GM21717 (cell line): Measurements from ENCODE around the gene GLT1D1.

Experiments used
- ATAC-seq: cut with Tn5 transposase; IDR thresholded peaks from one replicate; pipeline ENCODE4 v1.9.1; 2021; ENCODE audit warnings: mild to moderate bottlenecking, moderate library complexity; ENCODE audit not compliant: unreplicated experiment

The GLT1D1 gene

DNA sequence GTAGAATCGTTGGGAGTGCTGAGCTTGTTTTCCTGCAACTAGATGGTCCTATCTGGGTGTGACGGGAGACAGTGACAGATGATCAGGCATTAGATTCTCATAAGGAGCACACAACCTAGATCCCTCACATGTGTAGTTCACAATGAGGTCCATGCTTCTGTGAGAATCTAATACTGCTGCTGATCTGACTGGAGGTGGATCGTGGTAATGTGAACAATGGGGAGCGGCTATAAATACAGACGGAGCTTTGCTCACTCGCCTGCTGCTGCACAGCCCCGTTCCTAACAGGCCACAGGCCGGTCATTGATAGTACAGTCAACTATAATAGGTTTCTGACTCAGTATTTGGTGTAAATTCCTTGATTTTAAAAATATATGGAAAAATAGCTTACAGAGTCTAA is 138.8 kb downstream of the GLT1D1 start:
- ATAC-seq: no peak

DNA sequence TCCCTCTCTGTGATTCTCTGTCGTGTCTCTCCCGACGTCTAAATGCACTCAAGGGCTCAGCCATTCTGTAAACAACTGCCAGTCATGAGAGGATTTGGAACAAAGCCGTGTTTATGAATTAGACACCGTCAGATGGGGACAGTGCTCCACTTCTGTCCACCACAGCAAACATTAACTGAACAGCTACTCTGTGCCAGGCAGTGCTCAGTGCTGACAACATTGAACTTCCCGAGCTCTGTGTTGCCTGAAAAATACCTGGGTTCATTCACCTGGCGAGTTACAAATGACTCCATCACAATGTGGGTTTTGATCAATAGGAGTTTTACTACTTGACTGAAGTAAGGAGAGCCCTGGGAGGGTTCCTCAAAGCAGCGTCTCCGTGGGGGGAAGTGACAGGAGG is 139.3 kb downstream of the GLT1D1 start:
- no peak for ATAC-seq

DNA sequence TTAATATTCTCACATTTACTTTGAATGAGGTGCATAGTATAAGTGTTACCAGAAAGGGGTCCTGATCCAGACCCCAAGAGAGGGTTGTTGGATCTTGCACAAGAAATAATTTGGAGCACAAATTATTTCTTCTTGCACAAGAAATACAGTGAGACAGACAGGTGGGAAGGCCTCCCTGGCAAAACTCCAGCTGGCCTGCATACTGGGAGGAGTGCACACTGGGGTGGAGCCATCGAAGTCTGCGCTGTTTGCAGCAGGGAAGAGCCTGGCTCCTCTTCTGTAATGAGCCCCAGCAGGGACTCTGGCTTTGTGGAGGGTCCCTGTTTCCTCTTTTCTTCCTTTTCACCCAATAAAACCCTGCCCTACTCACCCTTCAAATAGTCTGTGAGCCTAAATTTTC is 141.6 kb downstream of the GLT1D1 start:
- ATAC-seq: no peak

DNA sequence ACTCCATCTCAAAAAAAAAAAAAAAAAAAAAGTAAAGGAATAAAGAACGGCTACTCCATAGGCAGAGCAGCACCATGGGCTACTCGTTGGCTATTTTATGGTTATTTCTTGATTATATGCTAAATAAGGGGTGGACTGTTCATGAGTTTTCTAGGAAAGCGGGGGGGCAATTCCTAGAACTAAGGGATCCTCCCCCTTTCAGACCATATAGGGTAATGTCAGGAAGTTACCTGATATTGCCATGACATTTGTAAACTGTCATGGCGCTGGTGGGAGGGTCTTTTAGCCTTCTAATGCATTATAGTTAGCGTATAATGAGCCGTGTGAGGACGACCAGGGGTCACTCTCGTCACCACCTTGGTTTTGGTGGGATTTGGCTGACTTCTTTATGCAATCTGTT is 142.3 kb downstream of the GLT1D1 start:
- no peak for ATAC-seq

DNA sequence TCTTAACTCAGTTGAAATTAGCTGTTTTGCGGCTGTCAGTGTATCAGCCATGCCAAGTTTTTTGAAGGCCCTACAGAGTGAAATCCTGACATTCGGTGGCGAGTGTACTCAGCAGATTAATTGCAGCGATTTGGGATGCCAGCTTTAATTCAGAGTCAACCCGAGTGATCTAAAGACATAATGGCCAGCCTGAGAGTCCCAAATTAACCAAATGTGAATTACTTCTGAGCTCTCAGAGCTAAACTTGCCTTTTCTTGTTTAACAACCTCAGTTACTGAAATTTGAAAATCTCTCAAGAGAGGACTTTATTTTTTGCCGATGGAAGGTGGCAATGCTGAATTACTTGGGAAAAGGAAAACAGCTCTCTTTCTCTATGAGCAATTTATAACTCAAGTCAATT is 148.5 kb downstream of the GLT1D1 start:
- ATAC-seq: no peak

DNA sequence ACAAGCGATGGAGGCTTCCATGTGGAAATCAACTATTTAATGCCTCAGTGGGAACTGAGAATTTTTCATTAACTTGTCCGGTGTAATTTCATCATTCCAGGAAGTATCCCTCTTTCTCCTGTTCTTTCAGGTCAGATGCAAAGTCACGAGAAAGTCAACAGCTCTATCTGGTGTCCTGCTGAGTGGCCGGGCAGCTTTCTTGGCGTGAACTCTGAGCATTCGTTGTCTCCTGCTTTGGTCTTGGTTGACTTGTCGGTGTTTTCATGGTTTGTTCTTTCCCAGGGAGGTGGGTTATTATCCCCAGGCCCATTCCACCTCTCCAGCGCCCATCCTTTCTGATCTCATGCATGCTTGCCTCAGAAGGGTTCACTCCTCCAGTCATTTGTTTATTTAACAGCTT is 149.1 kb downstream of the GLT1D1 start:
- no peak for ATAC-seq

DNA sequence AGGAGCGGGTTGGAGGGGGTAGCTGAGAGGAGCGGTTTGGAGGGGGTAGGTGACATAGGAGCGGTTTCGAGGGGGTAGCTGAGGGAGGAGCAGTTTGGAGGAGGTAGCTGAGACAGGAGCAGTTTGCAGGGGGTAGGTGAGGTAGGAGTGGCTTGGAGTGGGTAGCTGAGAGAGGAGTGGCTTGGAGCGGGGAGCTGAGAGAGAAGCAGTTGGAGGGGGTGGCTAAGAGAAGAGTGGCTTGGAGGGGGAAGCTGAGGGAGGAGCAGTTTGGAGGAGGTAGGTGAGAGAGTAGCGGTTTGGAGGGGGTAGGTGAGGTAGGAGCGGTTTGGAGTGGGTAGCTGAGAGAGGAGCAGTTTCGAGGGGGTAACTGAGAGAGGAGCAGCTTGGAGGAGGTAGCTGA is 152.1 kb downstream of the GLT1D1 start:
- no peak for ATAC-seq

DNA sequence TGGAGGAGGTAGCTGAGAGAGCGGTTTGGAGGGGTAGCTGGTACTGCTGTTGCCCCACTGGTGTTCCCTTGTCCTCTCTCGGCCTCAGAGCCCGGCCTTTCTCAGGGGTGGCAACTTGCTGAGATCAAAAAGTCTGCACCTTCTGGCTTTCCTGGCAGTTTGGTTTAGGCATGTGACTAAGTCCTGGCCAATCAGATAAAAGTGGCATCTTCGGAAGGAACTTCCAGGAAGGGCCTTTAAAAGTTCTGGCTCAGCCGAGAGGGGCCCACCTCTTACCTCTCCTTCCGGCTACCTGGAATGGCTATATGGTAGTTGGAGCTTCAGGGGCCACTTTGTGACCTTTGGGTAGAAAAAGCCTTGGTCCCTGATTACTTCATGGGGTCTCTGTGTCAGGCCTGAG is 152.6 kb downstream of the GLT1D1 start:
- ATAC-seq: no peak

DNA sequence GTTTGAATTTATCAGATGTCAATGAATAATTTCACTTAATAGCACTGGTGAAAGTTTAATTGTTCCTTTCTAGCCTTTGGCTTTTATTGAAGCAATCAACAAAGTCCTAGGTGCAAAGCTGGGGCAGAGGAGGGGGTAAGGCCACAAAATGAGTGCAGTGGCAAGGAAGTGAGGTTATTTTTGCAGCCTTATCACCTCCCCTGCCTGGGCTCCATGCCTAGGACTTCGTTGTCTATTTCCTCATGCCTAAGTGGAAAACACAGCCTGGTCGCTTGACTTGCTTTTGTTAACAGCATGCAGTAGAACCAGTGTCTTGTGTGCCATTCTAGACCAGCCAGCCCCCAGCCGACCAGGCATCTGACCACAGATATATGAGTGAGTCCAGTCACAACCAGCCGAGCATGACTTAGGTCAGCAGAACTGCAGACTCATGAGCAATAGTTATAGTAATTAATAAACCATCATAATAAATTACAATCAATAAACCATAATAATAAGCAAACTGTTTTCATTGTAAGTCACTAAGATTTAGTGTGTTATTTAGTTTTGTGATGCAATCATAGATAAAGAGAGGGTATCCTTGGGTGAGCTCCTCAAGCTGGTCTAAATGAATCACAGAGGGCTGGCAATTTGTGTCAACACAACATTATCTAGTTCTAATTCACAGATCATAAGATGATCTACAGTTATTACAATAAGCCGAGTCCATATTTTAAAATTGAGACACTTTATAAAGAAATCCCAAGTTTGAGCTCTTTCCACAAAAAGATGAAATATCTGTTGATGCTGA is 156.8 kb downstream of the GLT1D1 start:
- no peak for ATAC-seq

DNA sequence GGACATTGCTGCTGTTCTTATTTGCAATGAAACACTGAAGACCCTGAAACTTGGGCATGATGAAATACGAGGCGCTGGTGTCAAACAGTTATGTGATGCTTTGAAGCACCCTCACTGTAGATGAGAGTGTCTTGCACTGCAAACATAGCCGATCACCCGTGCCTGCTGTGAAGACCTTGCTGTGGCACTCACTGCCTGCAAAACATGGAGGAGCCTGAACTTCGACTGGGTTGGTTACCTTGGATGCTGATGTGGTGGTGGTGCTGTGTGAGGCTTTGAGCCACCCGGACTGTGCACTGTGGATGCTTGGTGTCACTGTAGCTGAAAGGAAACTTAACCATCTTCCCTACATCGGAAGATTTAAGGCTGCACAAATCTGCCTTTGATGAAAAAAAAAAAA is 162.9 kb downstream of the GLT1D1 start:
- no peak for ATAC-seq

DNA sequence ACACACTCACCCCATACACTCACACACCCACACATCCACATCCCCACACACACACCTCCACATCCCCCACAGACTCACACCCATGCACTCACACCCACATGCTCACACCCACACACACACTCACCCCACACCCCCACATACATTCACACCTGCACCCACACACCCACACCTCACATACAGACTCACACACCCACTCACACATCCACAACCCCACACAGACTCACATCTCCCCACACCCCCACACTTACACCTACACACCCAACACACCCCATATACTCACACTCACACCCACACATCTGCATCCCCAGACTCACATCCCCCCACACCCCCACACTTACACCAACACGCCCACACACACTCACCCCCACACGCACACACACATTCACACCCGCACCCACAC is 171.8 kb downstream of the GLT1D1 start:
- no peak for ATAC-seq

DNA sequence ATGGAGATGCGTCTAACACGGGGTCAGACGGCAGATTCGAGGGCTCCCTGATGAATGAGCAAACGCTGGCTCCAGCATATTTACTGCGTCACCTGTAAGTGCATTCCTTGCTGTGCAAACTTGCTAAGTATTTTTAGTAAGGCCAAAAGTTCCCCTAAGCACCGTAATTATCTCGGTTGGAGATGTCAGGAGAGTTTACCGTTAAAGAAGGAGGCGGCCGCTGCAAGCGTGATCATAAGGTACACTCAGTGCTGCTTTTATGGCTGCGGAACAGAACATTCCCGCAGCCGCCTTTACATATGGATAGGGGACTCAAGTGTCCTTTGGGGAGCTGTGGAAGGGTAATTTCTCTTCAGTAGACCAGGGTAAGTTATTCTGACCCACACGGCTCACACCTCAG is 175.6 kb downstream of the GLT1D1 start:
- no peak for ATAC-seq
